Measurements from ENCODE around the gene SBF2. TPM values are rescaled to one million over a fixed set of nuclear protein-coding genes. Genes with fewer than 3 reads are reported as not detected.

The SBF2 gene
- 100 to 1,000 TPM in 1 of 4 donors, 10 to 100 TPM in 3; 75.0 to 104 (median 86.9) TPM for total RNA-seq

- H3K9me3 ChIP-seq: no peaks in the 10 kb centered on the region
- H3K27ac ChIP-seq: peak within 1 kb of the TSS; percentile 93 to 99 (median 96)
- peak; percentile 68 to 79 for TF ChIP-seq POLR2A (IDR thresholded peaks at IDR 0.05)
- peak in 1 of 5 experiments; percentile 7 for TF ChIP-seq CTCF (IDR thresholded peaks at IDR 0.05)
- TF ChIP-seq EP300 (IDR thresholded peaks at IDR 0.05): peak in 1 of 2 donors; percentile 84
- WGBS, 2 donors: 1% methylated on average over 16 to 18 of the region's 81 CpGs
- H3K4me1 ChIP-seq: peaks cover 0 to 57% (median 17%) of the 10 kb centered on the region in 4 donors
- peaks cover 0 to 12% (median 0%) of the 10 kb centered on the region in 3 donors for H3K36me3 ChIP-seq
- peak within 1 kb of the TSS; percentile 77 to 97 (median 83) for H3K4me3 ChIP-seq
- peak; percentile 68 to 76 for DNase-seq (ENCODE audit: low spot score in 2 of 2)
- H3K27me3 ChIP-seq: no peaks in the 10 kb centered on the region
Observed at GRCh38 chr11:10293423-10294289, at the start of gene SBF2. Gene SBF2 (minus strand): TSS chr11:10294219. CDS start chr11:10294069, 150 bp downstream.

GRCh38 chr11:10338287-10338686 lies 44.3 kb upstream of the SBF2 start:
- Histone ChIP-seq H3K27ac (peak overlapping the region in 1 of 4 donors; percentile 36), H3K4me1 (no peaks in the 10 kb centered on the region), H3K9me3 (no peaks in the 10 kb centered on the region), H3K4me3 (no peak overlapping the region), H3K27me3 (no peaks in the 10 kb centered on the region), H3K36me3 (no peaks in the 10 kb centered on the region)
- TF ChIP-seq POLR2A (IDR thresholded peaks at IDR 0.05) (no peak), EP300 (IDR thresholded peaks at IDR 0.05) (peak in 1 of 2 donors; percentile 32)
- DNase-seq (ENCODE audit: low spot score in 2 of 2): no peak

- Histone ChIP-seq H3K4me3 (no peak overlapping the region), H3K36me3 (no peaks in the 10 kb centered on the region), H3K27ac (no peak overlapping the region), H3K4me1 (peaks cover 0 to 14% (median 7%) of the 10 kb centered on the region in 4 donors), H3K27me3 (no peaks in the 10 kb centered on the region), H3K9me3 (no peaks in the 10 kb centered on the region)
- DNase-seq (ENCODE audit: low spot score in 2 of 2): no peak
- WGBS, 2 donors: 63 to 72% methylated on average over 1 of the region's 1 CpG
- TF ChIP-seq CTCF (IDR thresholded peaks at IDR 0.05) (no peak), EP300 (IDR thresholded peaks at IDR 0.05) (no peak), POLR2A (IDR thresholded peaks at IDR 0.05) (no peak)
Observed at GRCh38 chr11:10333490-10333889, 39.5 kb upstream of the SBF2 start.

DNA sequence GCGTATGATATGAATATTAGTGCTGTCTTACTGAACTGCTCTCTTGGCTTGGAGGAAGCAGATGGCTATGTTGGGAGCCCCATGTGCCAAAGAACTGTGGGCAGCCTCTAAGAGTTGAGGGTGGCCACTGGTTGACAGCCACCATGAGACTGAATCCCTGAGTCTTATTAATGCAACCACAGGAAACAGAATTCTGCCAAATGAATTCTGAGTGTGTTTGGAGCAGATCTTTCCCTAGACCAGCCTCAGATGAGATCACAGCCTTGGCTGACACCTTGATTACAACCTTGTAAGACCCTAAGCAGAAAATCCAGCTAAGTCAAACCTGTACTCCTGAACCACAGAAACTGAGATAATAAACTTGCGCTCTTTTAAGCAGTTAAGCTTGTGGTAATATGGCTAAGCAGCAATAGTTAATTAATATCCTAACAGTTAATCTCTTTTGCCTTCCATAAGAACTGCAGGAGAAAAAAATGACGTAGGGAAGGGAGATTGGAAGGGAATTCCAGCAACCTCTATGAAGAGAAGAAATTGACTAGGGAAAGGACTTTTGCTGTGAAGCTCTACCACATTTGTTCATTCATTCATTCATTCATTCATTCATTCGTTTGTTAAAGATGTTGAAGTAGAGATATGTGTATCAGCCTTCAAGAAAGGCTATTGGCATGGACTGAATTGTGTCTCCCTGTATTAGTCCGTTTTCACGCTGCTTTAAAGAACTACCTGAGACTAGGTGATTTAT lies 37.7 kb upstream of the SBF2 start:
- Histone ChIP-seq H3K27me3 (no peaks in the 10 kb centered on the region), H3K4me3 (no peak overlapping the region), H3K9me3 (no peaks in the 10 kb centered on the region), H3K27ac (no peak overlapping the region), H3K36me3 (no peaks in the 10 kb centered on the region), H3K4me1 (peaks cover 0 to 30% (median 12%) of the 10 kb centered on the region in 4 donors)
- no peak for DNase-seq (ENCODE audit: low spot score in 2 of 2)
- WGBS, 2 donors: 90 to 93% methylated on average over 6 of the region's 6 CpGs
- TF ChIP-seq EP300 (IDR thresholded peaks at IDR 0.05) (no peak), POLR2A (IDR thresholded peaks at IDR 0.05) (no peak), CTCF (IDR thresholded peaks at IDR 0.05) (no peak)

DNA sequence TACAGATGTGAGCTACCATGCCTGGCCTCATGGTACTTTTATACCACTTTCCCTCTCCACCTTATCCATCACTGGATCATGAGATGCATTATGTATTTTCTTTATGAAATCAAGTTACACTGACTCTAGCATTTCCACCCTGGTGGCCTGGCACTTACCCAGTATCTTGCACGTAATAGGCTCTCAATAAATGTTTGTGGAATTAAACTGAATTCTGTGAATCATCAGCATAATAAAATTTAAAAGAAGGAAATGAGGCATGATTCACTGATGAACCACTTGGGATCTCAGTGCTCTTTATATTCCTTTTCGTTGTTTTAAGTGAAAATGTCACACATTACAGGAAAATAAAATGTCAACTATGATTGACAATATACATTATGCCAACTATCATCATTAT lies 35.9 kb upstream of the SBF2 start:
- Histone ChIP-seq H3K27me3 (no peaks in the 10 kb centered on the region), H3K27ac (peak overlapping the region in 1 of 4 donors; percentile 75), H3K9me3 (no peaks in the 10 kb centered on the region), H3K36me3 (no peaks in the 10 kb centered on the region), H3K4me3 (no peak overlapping the region), H3K4me1 (peaks cover 0 to 48% (median 16%) of the 10 kb centered on the region in 4 donors)
- no peak for DNase-seq (ENCODE audit: low spot score in 2 of 2)
- no peak for TF ChIP-seq POLR2A (IDR thresholded peaks at IDR 0.05)
- TF ChIP-seq CTCF (IDR thresholded peaks at IDR 0.05): no peak
- no peak for TF ChIP-seq EP300 (IDR thresholded peaks at IDR 0.05)
- 33 to 35% methylated on average over 2 of the region's 2 CpGs for WGBS, 2 donors

Measured in tibial nerve (tissue), 4 donors.